T-helper 9 cell (primary cell): ENCODE results near the gene GAMT.

Experiments
- DNase-seq: peaks from one replicate; pipeline ENCODE4 v3.0.0-alpha.2; 2020

The GAMT gene

DNA sequence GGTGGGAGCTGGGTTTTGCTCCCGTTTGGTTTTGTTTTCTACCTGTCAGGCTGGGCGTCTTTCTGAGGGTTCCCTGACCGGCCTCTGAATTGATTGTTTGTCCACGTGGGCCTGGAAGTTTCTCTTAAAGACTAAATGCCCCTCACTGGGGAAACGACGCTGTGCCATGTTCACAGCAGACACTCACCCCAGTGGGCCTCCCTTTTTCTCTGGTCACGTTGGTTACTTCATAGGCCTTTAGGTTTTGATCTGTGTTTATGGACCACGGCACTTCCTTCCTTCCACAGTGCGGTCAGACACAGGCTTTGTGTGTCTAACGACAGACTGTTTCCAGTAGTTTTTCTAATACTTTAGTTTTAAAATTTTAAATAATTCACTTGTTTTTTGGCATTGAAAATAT is 37.7 kb downstream of the GAMT start:
- DNase-seq, result no peak

DNA sequence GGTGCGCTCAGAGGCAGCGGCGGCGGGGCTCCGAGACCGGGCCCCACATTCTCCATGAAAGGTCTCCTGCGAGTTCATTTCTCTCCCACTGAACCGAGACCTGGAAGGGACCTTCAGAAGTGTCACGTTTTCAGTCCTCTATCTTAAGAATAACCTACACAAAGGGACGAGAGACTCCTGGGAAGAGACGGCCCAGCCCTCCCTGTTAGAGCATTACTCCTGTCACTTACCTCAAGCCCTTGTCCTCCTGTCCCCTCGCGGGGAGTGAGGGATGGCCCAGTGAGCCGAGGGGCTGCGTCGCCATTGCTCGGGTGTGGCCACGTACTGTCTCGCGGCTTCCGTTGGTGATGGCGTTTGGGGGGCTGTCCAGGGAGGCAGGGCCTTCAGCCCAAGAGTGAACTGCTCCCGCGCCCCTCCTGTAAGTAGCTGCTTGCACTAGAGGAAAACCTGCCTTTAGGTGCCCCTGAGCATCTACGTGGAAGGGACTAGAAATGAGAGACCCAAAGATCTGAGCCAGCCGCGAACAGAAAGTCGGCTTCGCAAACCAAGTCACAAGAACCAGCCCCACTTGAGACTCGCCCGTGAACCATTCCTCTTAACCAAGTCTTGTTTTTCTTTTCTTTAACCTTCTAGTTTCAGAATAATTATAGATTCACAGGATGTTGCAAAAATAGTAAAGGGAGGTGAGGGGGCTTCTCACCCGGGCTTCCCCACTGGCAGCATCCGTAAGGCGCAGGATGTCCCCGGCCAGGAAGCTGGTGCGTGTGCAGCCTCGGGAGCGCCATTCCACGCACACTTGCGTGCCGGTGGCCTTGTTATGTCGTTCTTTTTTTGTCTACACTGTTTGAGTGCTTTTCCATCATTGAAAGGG is 38.7 kb downstream of the GAMT start:
- no peak for DNase-seq

DNA sequence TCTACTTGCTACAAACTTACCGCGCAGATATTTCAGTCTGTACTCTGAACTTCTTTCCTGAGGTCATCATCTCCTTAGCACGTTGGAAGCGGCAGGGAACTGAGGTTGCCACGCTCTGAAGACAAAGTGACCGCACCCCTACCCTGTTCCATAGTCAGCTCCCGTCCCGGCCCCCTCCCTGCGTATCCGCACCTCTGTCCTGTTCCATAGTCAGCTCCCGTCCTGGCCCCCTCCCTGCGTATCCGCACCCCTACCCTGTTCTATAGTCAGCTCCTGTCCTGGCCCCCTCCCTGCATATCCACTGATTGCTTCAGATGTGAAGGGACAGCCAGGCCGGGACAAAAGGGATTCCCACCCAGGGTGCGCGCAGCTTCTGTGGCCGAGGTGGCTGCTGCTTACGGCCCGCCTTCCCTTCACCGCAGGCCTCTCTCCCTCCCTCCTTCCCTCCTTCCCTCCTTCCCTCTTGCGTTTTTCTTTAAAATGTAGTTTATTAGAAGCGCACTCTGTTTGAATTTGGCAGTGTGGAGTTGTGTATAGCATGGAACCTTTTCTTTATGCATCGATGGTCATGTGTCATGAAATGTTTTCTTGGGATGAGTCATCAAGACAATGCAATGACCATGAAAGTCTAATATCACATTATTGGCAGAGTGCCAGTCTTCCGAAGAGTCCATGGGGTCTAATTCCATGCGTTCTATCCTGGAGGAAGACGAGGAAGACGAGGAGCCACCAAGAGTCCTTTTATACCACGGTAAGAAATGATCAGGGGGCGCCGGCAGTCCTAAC is 39.5 kb downstream of the GAMT start:
- no peak for DNase-seq

DNA sequence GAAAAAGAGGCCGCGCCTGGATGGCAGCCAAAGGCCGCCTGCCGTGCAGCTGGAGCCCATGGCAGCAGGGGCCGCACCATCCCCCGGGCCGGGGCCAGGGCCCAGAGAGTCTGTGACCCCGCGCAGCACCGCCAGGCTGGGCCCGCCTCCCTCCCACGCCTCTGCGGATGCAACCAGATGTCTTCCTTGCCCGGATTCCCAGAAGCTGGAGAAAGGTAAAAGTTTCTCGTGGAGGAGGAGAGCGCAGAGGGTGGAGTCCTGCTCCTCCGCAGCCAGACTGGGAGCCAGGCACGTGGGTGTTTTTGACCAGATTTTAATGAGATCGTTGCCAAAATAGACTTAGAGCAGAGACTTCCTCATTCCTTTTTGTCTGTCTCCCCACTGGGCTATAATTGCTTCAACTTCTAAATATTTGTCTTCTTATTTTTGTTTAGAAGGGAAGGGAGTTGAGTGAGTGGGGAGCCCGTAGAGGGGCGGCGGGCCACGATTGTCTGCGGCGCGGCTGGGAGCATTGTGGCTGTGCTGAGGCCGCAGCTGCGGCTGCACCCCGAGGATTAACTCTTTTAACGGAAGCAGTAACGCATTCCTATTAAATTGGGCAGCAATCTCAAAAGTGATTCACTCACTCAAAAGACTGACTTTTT is 40.4 kb downstream of the GAMT start:
- DNase-seq, result no peak

DNA sequence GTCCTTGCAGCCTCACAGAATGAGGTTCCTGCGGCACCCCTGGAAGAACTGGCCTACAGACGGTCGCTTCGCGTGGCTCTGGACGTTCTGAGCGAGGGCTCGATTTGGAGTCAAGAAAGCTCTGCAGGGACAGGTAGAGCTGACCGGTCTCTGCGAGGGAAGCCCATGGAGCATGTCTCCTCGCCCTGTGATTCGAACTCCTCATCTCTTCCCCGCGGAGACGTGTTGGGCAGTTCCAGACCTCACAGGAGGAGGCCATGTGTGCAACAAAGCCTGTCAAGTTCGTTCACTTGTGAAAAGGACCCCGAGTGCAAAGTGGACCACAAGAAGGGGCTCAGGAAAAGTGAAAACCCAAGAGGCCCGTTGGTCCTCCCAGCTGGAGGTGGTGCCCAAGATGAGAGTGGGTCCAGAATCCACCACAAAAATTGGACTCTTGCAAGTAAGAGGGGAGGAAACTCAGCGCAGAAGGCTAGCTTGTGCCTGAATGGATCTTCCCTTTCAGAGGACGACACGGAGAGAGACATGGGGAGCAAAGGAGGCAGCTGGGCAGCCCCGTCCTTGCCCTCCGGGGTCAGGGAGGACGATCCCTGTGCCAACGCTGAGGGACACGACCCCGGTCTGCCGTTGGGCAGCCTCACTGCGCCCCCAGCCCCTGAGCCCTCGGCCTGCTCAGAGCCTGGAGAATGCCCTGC is 41.1 kb downstream of the GAMT start:
- DNase-seq, result no peak

DNA sequence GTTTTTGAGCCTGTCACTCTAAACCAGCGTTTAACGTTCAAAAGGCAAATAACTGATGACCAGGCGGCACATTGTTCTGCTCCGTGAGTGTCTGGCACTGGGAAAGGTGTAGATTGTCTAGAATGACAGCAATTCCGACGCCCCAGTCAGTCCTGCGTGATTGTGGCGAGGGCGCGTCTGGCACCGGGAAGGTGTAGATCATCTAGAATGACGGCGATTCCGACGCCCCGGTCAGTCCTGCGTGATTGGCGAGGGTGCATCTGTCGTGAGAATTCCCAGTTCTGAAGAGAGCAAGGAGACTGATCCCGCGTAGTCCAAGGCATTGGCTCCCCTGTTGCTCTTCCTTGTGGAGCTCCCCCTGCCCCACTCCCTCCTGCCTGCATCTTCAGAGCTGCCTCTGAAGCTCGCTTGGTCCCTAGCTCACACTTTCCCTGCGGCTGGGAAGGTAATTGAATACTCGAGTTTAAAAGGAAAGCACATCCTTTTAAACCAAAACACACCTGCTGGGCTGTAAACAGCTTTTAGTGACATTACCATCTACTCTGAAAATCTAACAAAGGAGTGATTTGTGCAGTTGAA is 43.7 kb downstream of the GAMT start:
- no peak for DNase-seq

DNA sequence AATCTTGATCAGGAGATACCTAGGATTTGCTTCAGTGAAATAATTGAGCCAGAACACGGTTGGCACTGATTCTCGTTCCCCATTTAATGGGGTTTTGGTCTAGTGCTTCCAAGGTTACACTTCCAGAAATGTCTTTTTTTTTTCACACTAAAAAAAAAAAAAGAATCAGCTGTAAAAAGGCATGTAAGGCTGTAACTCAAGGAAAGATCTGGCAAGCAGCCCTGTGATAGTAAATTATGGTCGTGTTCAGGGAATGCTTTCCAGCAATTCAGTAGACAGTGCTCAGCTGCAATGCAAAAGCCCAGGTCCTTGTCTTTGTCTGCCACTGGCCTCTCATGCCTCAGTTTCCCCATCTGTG is 44.9 kb downstream of the GAMT start:
- DNase-seq, result no peak

DNA sequence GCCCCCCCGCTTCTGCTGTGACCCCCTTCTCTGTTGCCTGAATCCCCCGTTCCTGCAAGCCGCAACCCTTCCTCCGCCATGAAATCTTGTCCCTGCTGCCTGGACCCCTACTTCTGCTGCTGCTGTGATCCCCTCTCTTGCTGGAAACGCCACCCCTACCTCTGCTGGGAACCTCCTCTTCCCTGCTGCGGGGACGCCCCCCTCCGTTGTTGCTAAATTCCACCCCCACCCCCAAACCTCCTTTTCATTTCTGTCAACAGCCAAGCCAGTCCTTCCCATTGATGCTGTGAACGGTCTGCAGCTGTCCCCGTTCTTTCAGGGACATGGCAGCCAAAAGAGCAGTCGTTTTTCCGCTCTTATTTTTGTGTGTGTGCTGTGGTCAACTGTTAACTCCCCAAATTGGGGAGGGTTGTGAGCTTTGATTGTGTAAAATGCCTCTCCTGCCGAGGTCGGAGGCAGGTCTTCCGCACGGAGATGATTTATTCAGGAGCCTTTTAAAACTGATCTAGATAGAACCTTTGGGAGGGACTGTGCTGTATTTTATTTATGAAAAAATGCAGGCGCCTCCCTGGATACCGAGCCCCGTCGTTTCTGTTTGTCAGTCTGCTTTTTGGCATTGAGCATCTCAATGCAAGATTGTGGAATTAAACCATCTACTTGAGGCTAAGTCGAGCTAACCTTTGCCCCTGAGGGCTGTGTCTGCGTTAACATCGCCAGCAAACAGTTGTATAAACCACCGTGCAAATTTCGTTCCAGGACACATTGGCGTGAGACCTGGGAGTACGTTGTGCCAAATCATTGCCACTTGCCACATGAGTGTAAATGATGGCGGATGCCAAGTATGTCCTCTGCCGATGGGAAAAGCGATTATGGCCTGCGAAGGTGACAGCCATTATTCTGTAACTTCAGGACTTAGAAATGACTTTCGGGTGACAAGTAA is 45.5 kb downstream of the GAMT start:
- no peak for DNase-seq

DNA sequence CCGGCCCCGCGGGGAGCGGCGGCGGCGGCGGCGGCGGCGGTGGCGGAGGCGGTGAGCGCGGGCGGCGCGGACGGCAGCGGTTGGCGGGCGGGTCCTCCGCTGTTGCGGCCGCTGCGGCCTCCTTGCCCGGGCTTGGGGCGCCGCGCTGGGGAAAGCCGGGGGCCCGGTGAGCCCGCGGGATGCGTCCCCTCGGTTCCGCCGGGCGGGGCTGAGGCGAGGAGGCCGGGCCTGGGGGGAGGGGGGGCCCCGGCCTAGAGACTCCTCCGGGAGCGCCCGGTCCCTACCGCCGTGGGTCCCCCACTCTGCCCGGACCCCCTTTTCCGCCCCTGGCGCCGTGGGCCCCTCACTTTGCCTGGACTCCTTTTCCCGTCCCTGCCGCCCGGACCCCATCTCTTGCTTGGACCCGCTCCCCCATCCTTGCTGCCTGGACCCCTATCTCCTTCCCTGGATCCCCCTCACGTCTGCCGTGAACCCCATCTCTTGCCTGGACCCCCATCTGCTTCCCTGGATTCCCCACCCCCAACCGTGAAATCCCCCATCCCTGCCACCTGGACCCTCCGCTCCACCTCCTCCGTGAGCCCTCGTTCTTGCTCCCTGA is 46.3 kb downstream of the GAMT start:
- DNase-seq, result no peak

DNA sequence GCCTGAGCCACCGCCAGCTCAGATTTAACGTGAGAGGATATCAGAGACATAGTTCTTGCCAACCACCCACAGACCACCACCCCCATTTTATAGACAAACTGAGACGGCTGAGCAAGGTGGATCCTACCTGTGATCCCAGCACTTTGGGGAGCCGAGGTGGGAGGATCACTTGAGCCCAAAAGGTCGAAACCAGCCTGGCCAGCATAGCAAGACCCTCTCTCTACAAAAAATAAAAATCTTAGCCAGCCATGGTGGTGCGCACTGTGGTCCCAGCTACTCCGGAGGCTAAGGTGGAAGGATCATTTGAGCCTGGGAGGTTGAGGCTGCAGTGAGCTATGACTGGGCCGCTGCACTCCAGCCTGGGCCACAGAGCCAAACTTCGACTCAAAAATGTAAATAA is 48.2 kb downstream of the GAMT start:
- DNase-seq, result no peak

DNA sequence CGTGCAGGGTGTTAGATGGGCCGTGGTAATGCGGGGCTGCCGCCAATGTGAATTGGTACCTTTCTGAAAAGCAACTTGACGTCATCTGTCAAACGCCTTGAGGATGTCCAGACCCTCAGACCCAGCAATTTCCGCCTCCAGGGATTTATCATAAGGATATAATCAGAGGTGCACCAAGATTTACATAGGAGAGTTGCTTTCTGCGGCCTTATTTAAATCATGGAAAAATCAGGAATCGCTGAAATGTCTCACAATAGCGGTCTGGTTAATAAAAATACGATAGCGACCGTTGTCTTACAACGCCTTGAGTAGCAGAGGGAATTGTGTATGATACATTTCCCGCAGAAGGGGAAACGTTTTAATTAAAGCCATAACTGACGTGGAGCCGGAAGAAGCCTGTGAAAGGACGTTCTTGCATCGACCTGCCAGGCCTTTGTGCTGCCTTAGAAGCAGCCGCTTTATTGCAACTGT is 49.9 kb downstream of the GAMT start:
- no peak for DNase-seq

DNA sequence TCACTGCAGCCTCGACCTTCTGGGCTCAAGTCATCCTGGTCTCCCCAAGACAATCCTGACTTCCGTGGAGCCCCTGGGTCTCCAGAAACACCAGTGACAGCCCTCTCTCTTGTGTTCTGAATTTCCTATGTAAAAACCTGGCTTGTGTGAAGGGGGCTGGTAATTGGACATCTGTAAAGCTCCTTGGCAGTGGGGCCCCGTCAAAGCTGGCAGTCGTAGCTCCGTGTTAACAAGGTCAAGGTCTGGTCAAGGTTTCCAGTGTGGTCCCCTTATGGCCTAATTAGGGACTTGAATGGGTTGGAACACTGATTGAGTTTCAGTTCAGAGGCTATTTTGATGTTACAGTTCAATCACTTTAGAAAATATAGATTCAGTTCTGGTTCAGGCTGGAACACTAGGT is 50.5 kb downstream of the GAMT start:
- no peak for DNase-seq

DNA sequence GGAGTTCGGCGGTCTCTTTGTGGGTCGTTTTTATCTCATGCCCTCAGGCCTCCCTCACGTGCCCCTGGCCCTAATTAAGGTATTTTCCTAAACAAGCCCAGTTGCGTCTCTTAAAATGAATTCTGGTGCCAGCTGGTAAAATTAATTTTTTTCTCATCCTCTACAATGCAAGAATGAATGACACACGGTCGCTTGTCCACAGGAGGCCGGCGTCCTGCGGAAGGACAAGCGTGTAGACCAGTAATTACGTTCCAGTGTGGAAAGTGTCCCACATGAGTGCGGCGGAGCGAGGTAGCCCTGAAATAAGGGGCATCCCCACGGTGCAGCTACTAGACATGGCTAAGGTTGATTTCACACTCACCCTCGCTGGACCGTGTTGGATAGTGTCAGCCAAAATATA is 52.1 kb downstream of the GAMT start:
- no peak for DNase-seq
